Ecto neural progenitor cell (in vitro differentiated cells): ENCODE data around the gene ZNF785.
"Not testable (repeated sequence)": the region's sequence is repeated elsewhere in the genome, so short reads cannot be mapped to it uniquely, and the experiment has no call there.

ENCODE experiments used
- DNase-seq: peaks from one replicate; pipeline ENCODE4 v3.0.0-alpha.2; 2018; ENCODE audit warnings: low spot score

Gene ZNF785

GRCh38 chr16:30585400-30586191 lies at the start of gene ZNF785:
Gene ZNF785, minus strand, starts transcription at chr16:30585697. Its CDS starts 86 bp downstream, at chr16:30585611.
- DNase-seq, result peak; percentile 96

GRCh38 chr16:30633526-30633925 lies 48.0 kb upstream of the ZNF785 start:
- no peak for DNase-seq

GRCh38 chr16:30632454-30632853 lies 47.0 kb upstream of the ZNF785 start:
- DNase-seq, result not testable (repeated sequence)

DNA sequence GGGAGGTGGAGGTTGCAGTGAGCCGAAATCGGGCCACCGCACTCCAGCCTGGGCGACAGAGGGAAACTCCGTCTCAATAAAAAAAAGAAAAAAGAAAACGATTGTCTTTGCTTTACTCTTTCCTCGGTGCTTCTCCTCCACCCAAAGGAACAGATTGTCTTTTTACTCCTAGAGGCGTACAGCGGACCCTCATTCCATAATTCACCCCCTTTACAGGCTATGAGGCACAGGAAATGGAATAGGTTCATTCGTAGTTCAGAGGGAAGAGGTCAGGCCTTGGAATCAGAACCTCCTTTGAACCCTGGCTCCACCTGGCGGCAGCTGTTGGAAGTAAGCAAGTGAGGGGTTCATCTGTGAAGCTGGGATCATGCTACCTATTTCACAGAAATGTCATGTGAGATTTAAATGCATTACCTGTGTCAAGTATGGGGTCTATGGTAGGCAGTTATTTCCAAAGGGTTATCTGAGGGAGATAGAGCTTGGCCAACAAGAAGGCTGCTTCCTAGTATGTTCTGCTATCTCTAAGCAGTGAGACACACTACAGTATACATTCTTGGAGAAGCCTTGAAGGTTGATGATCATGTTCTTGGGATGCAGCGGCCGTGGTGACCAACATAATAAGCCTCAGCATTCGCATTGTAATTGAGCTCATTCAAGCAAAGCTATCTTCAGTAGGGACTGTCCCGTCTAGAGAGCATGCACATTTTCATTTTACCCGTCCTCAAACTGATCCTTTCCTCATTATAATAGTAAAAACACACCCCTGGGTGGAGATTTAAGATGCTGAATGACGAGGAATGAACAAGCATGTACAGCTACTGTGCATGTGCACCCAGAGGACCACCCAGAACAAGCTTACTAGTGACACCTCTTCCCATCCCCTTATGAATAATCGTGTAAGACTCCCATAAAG lies 43.4 kb upstream of the ZNF785 start:
- DNase-seq, result peak; percentile 78

DNA sequence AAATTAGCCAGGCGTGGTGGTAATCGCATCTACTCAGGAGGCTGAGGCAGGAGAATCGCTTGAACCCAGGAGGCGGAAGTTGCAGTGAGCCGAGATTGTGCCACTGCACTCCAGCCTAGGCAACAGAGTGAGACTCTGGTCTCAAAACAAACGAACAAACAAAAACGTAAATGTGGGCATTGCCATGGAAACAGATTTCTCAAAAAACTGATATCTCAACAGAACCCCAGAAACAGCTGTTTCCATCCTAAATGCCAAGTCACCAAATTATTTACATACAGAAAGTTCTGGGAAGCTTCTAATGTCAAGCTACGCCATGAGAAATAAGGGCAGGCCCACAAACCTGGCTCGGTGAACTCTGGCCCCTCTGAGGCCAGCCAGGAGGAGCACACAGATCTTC lies 40.7 kb upstream of the ZNF785 start:
- DNase-seq, result no peak

GRCh38 chr16:30623536-30624283 lies 38.2 kb upstream of the ZNF785 start:
- no peak for DNase-seq

GRCh38 chr16:30622455-30623032 lies 37.0 kb upstream of the ZNF785 start:
- no peak for DNase-seq

GRCh38 chr16:30621765-30622164 lies 36.3 kb upstream of the ZNF785 start:
- no peak for DNase-seq

DNA sequence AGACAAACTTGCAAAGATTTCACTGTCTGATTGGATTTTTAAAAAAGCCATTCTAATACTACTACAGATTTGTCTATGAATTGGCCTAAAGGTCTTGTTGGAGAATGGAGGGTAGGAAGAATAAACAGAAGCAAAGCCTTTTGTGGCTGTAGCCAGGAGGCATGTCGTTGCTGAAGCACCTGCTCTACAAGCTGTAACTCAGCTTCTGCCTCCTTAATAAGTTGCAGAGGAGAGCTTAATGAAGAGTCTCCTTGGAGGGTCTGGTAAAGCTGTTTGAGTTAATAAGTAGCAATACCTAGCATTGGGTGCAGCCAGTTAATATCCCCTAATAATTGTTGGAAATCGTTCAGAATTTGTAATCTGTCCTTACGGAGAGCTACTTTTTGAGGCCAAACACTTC lies 34.7 kb upstream of the ZNF785 start:
- no peak for DNase-seq

- no peak for DNase-seq
Observed at GRCh38 chr16:30619638-30620037, 34.1 kb upstream of the ZNF785 start.

GRCh38 chr16:30619202-30619601 lies 33.7 kb upstream of the ZNF785 start:
- DNase-seq, result no peak

- DNase-seq, result peak; percentile 80
Observed at GRCh38 chr16:30615358-30616091, 30.0 kb upstream of the ZNF785 start.

- DNase-seq, result peak; percentile 98
Observed at GRCh38 chr16:30609926-30610839, 24.7 kb upstream of the ZNF785 start, which contains the start of gene ZNF689. Gene ZNF689, minus strand, starts transcription at chr16:30610389. Its CDS starts 348 bp downstream, at chr16:30610041.

- DNase-seq, result no peak
Observed at GRCh38 chr16:30609002-30609925, 23.8 kb upstream of the ZNF785 start.

DNA sequence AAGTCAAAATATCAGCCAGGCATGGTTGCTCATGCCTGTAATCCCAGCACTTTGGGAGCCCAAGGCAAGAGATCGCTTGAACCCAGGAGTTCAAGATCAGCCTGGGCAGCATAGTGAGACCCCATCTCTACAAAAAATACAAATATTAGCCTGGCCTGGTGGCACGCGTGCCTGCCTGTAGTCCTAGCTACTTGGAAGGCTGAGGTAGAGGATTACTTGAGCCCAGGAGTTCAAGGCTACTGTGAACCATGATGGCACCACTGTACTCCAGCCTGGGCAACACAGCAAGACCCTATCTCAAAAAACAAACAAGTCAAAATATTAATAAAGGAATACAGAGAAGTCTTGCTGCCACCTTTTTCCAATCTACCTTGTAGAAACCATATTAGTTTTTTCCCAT lies 20.5 kb upstream of the ZNF785 start:
- no peak for DNase-seq

DNA sequence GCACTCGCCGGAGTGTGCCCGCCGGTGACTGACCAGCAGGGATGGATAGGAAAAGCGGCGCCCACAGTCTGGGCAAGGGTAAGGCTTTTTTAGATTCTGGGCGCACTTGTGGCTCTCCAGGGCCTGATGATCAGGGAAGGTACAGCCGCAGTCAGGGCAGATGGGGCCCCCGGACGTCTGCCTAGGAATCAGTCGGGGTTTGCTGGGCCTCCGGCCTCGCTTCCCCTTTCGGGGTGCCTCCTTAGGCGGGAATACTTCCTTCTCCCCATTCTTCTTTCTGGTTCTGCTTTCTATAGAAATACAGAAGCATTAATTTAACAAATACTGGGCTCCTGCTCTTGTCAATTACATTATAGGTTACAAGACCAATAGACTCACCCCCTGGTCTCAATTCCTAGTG lies 19.7 kb upstream of the ZNF785 start:
- DNase-seq, result no peak

DNA sequence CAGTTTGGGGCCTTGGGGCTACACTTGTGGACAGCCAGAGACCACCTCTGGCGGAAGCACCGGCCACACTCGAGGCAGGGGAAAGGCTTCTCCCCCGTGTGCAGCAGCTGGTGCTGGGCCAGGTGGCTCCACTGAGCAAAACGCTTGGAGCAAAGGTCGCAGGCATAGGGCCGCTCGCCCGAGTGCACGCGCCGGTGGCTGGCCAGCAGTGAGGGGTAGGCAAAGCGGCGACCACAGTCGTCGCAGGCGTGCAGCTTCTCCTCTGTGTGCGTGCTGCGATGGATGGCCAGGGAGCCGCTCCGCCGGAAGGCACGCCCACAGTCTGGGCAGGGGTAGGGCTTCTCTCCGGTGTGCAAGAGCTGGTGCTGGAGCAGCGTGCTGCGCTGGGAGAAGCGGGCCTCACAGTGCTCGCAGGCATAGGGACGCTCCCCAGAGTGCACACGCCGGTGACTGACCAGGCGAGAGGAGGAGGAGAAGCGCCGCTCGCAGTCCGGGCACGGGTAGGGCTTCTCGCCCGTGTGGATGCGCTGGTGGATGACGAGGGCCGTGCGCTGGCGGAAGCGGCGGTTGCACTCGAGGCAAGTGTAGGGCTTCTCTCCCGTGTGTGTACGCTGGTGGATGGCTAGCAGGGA lies 18.9 kb upstream of the ZNF785 start:
- no peak for DNase-seq

DNA sequence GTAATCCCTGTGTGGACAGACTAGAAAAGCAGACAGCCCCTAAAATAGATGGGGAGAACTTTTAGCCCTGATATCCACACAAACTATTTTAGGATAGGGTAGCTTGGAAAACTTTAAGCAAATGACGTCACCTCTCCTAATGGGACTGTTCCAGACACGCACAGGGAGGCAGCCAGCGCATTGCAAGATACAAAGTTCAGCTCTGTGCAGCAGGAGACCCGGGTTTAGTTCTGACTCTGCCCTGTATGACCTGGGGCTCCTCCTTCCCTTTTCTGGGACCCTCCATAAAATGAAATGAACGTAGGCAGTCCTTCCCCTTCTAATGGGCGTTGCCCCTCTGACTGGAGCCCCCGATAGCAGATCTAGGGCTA lies 18.4 kb upstream of the ZNF785 start:
- DNase-seq, result no peak
